Embryonic facial prominence (tissue), 1 donor: ENCODE results near the gene PUS7L.
"Not testable (repeated sequence)": the region's sequence is repeated elsewhere in the genome, so short reads cannot be mapped to it uniquely, and the experiment has no call there.

ENCODE experiments used
- DNase-seq: peaks from one replicate; pipeline ENCODE4 v3.0.0-alpha.2; 2016; ENCODE audit errors: extremely low spot score

PUS7L gene

GRCh38 chr12:43749016-43749415 is 9.6 kb downstream of the PUS7L start:
- DNase-seq: no peak

DNA sequence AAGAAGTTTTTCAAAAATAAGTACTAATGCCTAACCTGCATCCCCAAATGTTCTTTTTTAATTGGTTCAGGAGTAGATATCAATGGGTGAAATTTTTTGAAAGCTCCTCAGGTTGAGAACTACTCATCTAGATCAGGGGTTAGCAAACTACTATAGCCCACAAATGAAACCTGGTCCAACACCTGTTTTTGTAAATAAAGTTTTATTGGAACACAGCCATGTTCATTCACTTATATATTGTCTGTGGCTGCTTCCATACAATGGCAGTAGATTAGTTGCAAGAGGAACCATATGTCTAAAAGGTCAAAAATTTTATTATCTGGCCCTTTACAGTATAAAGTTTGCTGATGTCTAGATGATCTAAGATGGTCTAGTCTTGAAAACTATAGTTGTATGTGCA is 13.8 kb downstream of the PUS7L start:
- no peak for DNase-seq

DNA sequence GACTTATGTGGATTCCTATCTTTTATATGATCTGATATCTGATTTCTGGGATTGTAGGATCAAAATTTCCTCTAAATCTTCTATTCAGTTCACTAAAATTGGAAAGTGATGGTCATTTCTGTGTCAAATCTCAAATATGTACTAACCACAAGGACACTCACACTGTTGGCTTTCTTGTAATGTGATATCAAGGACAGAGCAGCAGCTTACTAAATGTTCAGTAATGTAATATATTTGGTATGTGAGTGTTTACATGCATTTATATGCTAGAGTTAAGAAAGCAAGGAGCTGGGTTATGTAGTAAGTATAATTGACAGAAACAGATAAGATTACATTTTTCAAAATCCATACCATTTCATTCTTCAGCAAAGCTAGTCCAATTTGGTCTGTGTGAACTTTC is 16.5 kb downstream of the PUS7L start:
- DNase-seq: no peak

DNA sequence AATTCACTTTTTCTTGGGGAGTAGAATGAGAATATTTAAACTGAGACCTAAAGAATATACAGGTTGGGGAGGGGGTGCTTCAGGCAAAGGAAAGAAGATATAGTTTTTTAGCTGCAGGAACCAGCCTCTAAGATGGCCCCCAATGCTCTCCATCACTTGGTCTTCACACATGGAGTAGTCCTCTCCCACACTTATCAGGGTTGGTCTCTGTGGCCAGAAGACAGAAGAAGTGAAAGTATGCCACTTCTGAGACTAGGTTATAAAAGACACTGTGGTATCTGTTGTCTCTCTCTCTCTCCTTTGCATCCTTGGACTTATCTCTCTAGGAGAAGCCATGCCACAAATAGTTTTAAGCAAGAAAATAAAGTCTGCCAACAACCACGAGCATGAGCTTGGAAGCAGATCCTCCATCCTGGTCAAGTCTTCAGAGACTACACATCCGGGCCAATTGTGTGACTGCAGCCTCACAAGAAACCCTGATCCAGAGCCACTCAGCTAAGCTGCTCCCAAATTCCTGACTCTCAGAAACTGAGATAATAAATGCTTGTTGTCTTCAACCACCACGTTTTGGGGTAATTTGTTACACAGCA is 18.0 kb downstream of the PUS7L start:
- DNase-seq: no peak

- no peak for DNase-seq
These were observed 20.9 kb downstream of the PUS7L start for GRCh38 chr12:43737646-43738045.

DNA sequence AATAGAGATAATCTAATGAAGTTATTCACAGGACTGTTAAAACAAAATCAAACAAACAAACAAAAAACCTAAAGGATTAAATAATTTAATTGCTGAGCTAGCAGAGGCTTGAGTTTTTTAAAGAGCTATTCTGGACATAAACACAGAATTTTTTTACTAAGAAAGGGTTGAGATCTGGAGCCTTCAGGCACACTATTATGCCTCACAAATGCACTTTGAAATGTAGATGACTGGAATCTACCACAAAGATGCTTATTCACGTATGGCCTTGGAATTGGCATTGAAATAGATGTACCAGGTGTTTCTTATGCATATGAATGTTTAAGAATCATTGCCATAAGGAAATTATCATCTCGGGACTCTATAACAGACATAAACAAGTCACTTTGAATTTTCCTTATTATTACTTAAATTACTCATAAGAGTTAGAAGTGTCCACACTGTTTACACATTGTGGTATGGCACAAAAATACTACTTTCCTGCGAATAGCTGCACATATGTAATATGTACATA is 21.6 kb downstream of the PUS7L start:
- no peak for DNase-seq

GRCh38 chr12:43733687-43734086 is 24.9 kb downstream of the PUS7L start:
- DNase-seq: no peak

- DNase-seq: no peak
These were observed 28.3 kb downstream of the PUS7L start for GRCh38 chr12:43730283-43730682.

GRCh38 chr12:43728698-43729097 is 29.9 kb downstream of the PUS7L start:
- no peak for DNase-seq

DNA sequence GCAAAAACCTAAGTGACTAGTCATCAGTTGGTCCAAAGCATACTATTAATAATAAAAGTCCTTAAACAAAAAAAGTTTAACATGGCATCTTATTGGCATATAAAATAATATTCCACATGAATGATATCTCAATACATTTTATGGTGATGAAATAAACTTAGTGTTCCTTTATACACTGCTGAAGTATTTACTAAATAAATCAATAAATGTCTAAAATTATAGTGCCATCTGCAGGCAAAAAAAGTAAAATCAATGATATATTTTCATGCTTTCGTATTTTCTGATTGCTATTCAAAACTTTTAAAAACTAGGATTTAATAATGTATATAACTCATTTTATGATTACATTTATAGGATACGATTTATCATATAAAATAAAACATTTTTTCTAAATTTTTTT is 30.5 kb downstream of the PUS7L start:
- no peak for DNase-seq

DNA sequence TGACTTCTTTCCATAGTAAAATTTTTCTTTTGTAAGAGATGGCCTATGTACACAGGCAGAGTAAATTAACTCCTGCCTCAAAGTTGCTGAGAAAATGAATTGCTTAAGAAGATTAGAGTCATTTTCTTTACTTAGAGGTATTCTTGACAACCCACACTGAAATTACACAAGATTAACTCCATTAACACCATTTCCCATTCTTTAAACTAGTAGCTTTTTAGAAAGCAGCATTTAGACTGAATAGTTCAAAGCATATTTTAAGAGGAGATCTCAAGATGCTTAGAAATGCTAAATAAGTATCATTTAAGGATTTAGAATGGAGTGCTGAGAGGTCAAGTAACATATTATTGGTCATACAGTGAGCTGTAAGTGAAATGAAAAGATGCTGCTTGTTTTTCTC is 35.5 kb downstream of the PUS7L start:
- no peak for DNase-seq

DNA sequence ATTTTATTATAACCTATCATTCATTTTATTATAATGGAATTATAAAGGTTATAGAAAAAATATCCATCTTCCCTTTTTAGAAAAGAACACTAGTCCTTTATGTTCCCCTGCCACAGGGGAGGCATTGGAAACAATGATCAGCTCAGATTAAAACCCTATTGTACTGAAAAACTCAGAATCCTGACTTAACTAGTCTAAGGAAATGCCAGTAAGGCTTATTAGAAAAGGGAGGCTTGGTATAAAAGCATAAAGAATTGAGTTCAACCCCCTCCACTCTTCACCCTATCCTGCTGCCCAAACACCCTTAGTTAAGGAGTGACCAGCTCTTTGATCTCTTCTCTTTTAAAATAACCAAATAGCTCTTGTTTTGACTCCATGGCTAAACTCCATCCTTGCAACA is 36.0 kb downstream of the PUS7L start:
- DNase-seq: no peak

DNA sequence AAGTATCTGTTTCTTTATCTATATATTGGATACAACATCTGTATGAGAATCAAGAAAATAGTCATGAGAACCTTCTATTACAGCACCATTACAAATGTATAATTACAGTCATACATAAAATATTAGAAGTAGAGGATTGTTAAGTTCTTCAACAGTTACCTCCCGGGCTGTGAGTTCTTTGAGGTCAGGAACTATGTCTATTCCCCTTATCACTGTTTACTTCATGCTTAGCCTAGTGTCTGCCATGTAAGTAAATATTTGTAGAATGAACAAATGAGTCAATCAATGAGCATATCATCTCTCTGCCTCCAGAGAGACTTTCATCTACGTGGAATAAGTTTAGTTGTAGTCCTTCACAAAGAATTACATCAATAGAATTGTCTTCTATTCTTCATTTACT is 47.2 kb downstream of the PUS7L start:
- no peak for DNase-seq

DNA sequence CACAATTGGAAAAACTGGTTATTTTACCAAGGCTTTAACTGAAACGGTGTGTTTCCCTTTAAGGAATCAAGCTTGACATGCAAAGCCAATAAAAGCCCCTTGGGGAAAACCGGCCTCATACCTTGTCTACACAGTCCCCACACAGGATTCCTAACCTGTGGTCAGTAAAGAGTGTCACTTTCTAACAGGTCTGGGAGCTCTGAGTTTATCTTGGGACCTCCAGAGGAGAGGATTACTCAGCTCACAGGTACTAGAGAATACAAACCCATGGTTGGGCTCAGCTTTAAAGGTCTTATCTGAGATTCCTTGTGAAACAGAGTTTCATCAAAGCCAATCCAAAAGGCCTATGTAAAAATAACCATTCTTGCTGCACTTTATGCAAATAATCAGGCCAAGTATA is 54.8 kb downstream of the PUS7L start:
- not testable (repeated sequence) for DNase-seq

DNA sequence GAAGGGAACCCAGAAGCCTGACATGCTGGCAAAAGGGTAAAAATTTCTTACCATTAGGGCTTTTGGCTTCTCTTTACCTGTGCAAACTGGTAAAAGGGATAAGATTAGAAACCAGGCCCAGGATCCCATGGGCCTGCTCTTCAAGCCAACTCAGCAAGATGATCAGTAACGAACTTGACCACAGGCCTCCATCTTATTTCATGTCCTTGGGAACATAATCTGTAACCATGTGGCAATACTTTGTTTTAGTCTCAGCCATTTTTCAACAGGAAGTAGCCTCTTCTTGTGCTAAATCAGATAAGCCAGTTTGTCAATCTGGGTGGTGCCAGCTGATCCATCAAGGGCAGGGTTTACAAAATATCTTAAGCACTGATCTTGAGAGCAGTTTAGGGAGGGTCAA is 57.4 kb downstream of the PUS7L start:
- not testable (repeated sequence) for DNase-seq

DNA sequence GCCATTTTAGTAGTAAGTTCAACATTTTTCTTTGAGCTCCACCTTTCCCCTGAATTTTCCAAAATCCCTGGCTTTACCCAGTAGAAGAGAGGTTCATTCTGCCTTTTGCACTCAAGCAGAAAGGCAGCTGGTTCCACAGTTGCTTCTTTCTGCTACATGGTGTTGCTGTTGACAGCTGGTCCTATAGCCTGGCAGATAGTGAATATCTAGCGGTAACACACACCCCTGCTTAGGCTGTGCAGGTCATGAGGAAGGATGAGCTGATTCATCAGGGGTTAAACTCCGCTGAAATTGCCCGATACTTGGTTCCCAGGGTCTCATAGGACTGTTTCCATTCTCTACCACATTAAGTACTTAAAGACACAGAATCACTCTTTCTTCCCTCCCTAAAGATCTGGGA is 62.4 kb downstream of the PUS7L start:
- DNase-seq: no peak

DNA sequence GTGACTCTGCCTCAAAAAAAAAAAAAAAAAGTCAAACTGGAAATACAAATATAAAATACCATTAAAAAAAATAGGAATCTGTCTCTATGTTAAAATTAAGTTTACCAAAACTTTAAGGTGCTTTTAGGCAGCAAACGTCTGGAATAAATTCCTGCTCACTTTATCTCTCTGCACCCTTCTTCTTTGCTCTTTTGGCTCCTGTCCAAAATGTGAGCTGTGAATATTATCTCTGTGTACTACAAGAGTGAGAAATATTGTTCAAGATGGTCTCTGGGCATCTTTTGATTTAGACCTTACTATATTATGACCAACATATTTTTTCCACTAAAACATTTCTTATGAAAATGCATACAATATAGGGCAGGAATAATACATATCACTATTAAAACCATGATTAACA is 63.7 kb downstream of the PUS7L start:
- no peak for DNase-seq

DNA sequence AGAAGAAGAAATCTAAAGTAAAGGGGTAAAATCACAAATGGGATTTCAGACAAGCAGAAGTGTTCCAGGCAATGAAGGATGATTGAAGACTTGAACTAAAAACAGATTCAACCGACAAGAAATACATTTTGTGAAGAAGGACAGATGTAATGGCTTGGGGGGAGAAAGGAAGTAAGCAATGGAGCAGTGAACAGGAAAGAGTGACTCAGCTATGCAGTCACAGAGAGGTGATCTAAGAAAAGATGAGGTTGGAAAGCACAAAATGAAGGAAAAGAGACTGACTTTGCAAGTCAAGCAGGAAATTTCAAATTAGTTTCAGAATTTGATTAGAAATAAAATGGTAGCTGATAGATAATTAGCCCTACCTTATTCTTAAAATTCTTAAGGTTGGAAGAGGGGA is 66.5 kb downstream of the PUS7L start:
- no peak for DNase-seq

- DNase-seq: not testable (repeated sequence)
These were observed 73.1 kb downstream of the PUS7L start for GRCh38 chr12:43685491-43685890.

DNA sequence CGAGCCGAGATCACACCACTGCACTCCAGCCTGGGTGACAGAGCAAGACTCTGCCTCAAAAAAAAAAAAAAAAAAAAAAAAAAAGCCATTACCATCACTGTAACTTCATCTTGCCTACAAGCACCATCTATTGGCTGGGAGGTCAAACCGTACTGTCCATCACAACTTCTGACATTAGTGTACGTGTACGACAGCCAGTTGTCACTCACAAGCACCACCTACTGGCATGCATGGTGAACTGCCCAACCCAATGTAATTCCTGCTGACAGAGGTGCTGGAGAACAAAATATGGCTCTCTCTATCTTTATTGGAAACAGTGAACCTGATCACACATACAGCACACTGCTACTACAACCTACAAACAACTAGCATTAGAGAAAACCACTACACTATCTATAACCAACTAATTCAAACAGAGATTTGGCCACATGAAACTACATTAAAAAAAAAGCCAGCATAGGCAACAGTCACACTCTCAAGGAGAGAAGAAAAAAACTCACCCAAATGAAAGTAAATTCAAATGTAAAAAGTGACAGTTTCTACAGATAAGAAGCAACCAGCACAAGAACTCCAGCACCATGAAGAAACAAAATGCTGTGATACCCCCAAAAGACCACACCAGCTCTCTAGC is 82.3 kb downstream of the PUS7L start:
- no peak for DNase-seq

DNA sequence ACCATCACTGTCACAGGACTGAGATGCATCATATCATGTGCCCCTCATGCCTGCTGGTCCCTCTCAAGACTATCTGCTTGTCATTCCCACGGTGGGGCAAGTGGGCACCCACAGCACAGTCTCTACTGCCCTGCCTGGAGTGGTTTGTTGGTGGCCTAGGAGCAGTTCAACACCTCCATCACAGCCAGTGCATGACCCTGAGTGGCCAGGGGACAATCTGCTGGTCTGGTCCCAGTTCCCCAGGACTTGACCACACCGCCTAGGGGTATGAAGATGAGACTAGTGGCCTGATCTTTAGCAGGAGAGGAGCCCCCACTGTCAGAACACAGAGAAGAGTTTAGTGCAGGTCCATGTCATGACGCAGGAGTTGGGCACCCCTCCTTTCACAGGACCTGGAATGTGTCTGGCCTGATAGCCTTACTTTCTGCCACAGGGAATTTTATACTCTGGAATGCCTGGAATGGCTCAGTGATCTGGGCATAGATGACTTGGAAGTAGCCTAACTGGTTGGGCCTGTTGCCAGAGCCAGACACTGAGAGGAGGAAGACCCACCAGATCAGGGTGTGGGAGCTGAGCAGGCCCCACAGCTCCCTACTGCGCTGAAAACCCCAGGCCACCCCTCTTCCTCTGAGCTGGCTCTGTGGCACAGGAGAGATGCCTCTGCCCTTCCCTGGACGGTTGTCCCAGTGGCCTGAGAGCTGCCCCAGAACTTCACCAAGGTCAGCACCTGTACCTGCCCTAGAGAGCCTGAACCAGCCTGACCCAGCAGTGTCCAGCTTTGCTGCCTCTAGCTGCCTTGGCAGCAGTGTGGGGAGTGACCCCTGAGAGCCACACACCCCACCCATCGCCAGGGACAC is 83.3 kb downstream of the PUS7L start:
- DNase-seq: no peak

DNA sequence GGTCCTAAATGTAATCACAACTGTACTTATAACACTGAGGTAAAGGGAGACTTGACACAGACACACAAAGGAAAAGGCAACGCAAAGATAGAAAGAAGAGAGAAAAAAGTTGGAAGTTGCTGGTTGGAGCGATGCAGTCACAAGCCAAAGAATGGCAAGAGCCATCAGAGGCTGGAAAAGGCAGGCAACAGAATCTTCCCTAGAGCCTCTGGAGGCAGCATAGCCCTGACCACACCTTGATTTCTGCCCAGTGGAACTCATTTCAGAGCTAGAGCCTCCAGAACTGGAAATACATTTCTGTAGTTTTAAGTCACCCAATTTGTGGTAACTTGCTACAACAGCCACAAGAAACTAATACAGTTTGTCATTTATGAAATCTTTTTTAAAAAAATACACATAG is 89.2 kb downstream of the PUS7L start:
- DNase-seq: no peak
